ENCODE measurements around the gene GSK3B.

GRCh38 chr3:119812491-119813058, 281.7 kb downstream of the GSK3B start:
- no peak for TF ChIP-seq CTCF (conservative IDR thresholded peaks at IDR 0.05 in 1 of 2, IDR thresholded peaks at IDR 0.05 in 1 of 2; ENCODE audit: extremely low read depth in 1 of 2, insufficient read depth in 1 of 2, low read depth in 1 of 2, low read length in 2 of 2)
- TF ChIP-seq EZH2 (IDR thresholded peaks at IDR 0.05; ENCODE audit: borderline replicate concordance, low read length): no peak

Data from mammary epithelial cell (primary cell).